ENCODE data around the gene CSF2RB. TPM values are rescaled to one million over a fixed set of nuclear protein-coding genes. Genes with fewer than 3 reads are reported as not detected.
"Not testable (repeated sequence)": the region's sequence is repeated elsewhere in the genome, so short reads cannot be mapped to it uniquely, and the experiment has no call there.

CSF2RB gene
- total RNA-seq, 1 donor from 2014 or later: 19.8 TPM

DNA sequence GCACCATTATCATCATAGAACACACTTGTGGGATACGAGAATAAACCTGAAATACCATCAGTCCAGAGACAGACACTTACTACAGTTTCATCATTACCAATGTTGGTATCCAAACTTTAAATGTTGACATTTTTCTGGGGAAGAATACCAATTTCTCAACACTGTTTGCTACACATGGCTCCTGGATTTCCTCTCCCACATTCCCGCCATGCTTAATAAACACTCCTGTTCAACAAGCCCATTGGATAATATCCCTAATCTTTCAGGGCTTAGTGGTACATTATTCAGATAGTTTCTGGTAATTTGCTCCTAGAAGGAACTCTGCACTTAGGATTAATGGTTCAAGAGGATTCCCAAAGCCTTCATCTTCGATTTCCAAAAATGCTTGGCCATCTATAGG lies 48.2 kb downstream of the CSF2RB start:
- DNase-seq (ENCODE audit: extremely low read depth, low read depth, low spot score): no peak

DNA sequence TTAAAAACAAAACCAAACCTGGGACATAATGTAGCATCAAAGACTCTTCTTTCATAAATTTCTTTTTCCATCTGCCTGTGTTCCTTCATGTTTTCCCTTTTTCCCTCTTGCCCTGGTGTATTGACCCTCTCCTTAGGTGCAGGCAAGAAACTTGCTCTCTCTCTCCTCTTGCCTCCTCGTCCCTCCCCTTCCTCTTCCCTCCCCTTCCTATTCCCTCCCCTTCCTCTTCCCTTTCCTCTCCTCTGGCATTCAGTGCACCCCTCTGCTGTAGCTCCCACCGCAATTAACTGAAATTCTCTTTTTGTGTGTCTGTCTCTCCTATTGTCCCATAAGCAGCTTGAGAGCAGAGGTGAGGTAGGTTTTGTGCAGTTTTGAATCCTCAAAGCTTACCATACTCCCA lies 49.9 kb downstream of the CSF2RB start:
- DNase-seq (ENCODE audit: extremely low read depth, low read depth, low spot score): no peak

DNA sequence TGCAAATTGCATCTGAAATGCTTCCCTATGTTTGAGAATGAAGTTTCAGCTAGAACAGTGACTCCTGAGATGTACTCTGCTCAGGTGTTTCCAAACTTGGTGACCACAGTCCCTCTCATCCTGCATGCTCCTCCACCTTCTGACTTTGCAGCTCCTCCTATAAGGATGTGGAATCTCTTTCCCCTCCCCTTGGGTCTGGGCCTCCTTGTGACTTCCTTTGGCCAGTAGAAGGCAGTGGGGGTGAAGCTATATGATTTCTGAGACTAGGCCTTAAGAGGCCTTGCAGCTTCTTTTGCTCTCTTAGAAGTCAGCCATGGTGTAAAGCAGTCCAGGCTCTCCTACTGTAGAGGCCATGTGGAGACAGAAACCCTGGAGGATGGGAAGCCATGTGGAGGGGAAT lies 50.7 kb downstream of the CSF2RB start:
- no peak for DNase-seq (ENCODE audit: extremely low read depth, low read depth, low spot score)

DNA sequence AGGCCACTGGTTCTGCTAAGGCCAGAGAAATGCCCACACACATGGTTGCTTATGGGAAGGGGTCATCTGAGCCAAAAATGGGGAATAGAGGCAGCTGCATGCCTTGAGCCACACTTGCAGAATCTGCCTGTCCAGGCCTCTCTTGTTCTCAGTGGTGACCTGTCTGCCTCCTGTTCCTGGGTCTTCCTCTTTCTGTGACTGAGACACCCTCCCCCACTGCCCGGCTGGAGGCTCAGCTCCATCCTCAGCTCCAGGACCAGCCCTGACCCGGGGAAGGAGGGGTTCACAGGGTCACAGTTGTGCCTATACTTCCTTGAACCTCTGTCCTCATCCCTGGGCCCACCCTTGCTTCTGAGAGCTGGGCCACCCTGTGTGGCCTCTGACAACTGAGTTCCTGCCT lies 52.3 kb downstream of the CSF2RB start:
- DNase-seq (ENCODE audit: extremely low read depth, low read depth, low spot score): no peak

DNA sequence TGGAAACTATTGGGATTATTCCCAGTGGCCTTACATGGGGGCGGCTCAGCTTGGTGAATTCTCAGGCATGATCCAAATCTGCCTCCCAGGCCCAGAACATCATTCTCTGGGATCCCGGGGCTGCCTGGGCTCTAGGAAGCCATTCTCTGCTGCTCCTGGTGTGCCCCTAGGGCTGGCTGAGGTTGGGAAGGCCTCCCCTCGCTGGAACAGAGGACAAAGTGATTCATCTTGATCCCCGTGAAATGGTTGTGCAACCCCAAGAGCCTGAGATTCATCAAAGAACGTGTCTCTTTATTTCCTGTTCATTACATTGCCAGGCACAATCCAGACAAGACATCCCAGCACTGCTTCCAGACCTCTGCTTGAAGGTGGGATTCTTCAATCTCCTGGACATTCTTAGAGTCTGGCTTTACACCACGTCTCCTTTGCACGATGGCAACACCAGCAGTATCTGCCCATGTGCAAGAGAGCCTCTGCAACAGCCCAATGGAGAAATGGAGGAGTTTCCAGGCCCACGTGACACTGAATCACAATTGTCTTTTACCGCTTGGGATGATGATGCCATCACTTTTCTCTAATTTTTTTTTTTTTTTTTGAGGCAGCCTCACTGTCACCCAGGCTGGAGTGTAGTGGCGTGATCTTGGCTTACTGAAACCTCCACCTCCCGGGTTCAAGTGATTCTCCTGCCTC lies 53.6 kb downstream of the CSF2RB start:
- no peak for DNase-seq (ENCODE audit: extremely low read depth, low read depth, low spot score)

DNA sequence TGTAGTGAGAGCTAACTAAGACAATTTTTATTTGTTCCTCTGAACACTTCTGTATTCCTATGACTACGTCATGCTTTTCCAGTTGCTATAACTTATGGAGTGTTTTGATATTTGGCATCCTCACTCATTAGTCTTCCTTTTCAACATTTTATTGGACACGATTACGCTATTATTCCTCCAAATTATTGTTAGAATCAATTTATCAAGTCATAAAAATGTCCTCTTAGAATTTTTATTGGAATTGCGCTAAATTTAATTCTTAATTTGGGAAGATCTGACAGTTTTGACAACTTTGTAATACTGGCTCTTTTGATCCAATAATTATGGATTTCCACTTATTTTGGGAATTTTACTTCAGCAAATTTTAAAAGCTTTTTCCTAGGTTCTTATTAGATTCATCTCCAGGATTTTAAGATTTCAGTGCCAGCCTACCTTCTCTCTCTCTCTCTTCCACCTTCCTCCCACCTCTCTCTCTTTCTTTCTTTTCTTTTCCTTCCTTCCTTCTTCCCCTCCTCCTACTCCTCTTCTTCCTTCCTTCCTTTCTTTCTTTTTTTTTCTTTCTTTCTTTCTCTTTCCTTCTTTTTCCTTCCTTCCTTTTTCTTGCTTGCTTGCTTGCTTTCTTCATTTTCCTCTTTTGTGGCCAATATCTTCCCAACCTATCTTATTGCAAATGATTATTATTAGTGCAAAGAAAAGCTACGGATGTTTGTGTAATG lies 55.0 kb downstream of the CSF2RB start:
- no peak for DNase-seq (ENCODE audit: extremely low read depth, low read depth, low spot score)

DNA sequence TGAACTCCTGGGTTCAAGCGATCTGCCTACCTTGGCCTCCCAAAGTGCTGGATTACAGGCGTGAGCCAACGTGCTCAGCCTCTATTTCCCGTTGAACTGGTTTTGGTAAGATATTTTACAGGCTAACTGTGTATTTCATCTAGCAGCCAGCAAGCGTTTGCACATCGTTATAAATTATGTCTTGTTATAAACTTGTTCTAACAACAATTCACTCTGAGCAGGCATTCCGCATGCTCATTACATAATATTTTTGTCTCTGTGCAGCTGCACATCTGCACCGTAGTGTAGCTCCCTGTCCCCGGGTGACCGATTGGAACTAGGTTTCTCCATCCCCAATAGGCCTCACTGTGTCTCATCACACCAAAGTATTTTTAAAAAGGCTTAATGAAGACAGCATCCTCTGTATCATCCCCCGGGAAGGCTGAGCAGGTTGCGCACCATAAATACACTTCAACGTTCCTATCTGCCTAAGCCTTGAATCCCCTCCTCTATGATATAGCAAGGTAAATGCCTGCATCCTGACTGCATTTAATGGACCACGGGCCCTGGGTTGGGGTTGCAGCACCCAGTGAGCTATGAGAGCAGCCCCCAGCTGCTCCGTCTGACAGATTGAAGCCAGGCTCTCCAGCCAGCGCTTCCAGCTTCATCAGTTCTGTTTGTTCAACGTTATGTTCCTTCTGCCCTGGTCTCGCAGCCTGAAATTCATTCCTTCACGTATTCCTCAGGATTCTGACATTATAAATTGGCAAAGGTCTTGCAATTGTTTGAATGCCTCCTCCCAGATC lies 58.1 kb downstream of the CSF2RB start:
- DNase-seq (ENCODE audit: extremely low read depth, low read depth, low spot score): no peak

DNA sequence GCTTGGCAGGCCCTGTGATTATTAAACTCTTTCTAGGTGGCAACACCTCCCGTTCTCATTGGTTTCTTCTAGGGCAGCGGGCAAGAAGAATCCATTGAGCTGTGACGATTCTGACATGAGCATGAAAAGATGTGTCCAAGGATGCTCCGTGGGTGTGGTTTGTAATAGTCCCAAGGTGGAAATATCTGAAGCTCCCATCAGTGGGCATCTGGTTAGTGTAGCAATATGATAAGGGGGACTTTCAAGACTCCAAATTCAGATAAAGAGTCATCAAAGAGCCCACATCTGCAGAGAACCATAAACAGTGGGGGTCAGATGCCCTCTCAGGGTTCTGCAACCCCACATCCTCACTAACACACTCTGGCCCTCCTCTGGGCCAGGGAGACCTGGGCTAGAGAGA lies 63.2 kb downstream of the CSF2RB start:
- no peak for DNase-seq (ENCODE audit: extremely low read depth, low read depth, low spot score)

DNA sequence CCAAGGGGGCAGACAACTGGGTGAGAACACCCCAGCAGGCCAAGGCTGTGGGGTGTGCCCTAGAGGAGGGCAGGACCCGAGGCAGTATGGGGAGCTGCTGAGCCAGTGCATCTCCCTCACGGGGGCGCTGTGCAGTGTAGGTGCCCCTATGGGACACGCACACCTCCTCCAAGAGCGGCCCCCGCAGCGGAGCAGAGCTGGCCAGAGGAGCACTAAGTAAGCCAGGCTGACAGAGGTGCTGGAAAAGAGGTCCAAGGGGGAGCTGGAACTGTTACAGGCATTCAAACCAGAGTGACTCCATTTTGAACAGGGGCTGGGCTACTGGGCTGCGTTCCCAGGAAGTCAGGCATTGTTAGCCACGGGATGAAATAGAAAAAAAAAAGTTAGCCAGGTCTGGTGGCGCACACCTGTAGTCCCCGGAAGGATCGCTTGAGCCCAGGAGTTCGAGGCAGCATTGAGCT lies 64.0 kb downstream of the CSF2RB start:
- DNase-seq (ENCODE audit: extremely low read depth, low read depth, low spot score): no peak

DNA sequence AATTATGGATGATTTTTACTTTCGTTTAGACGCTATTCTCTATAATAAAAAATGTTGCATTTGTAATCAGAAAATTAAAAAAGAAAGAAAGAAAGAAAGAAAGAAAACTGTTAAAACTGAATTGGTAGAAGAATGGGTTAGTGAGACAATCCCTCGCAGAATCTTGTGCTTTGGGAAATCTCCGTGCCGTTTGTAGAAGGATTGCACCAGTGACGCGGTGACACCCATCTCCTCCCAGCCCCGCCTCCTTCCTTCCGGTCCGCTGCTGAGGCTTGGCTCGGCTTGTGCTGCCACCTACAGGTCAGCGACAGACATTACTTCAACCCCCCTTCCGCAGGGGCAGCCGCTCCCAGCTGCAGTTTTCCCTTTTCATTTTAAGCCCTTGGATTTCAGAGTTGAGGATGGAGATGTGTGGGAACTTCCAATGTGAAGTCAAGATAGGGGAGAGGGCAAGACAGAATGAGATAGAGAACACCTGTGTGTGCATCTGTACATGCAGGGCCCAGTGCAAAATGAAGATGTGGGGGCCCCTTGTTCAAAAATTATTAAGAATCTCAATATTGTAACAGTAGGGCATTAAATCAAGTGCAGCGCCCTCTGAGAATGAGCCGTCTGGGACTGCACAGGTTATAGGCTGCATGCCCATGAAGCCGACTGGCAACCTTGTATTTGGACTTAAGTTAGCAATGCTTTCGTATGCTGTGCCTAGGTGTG lies 64.7 kb downstream of the CSF2RB start:
- DNase-seq (ENCODE audit: extremely low read depth, low read depth, low spot score): peak; percentile 29

DNA sequence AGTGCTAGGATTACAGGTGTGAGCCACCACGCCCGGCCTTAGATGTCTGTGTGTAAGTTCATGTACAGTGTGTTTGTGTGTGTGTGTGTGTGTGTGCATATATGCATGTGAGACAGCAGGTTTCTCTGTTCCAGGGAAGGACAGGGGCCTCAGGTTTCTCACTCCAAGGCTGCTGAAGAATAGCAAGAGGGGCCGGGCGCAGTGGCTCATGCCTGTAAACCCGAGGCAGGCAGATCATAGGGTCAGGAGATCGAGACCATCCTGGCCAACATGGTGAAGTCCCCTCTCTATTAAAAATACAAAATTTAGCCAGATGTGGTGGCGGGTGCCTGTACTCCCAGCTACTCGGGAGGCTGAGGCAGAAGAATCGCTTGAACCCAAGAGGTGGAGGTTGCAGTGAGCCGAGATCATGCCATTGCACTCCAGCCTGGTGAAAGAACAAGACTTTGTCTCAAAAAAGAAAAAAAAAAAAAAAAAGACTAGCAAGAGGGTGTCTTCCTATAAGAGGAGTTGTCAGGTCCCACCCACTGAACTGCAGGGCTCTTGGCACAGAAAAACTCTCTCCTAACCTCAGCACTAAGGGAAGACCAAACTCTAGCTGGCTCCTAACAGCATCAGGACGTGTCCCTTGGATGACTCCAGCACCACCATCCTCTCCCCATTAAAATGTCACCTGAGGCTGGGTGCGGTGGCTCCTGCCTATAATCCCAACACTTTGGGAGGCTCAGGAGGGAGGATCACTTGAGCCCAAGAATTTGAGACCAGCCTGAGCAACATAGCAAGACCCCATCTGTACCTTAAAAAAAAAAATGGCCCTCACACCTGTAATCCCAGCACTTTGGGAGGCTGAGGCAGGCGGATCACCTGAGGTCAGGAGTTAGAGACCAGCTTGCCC lies 65.8 kb downstream of the CSF2RB start:
- DNase-seq (ENCODE audit: extremely low read depth, low read depth, low spot score): no peak

DNA sequence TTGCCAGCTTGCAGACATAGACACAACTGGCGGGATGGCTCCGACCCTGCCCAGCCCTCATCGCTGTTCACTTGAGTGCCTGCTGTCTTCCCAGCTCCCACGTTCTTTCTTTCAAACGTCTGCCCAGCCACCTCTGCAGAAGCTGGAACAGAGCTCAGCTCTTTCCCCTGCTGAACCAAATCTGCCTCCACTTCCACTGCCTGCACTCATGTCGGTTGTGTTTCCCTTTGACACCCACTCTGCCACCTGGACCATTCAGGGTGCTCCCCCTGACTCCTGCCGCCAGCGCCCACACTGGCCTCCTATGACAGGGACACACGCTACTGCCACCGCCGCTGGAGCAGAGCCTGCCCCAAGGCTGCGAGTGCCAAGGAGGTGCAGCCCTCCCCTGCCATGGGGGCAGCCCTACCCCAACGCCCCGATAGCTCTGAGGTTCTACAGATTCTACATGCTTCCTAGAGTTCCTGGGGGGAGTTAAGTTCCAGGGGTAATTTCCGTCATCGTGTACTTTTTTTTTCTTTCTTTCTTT lies 67.9 kb downstream of the CSF2RB start:
- no peak for DNase-seq (ENCODE audit: extremely low read depth, low read depth, low spot score)

DNA sequence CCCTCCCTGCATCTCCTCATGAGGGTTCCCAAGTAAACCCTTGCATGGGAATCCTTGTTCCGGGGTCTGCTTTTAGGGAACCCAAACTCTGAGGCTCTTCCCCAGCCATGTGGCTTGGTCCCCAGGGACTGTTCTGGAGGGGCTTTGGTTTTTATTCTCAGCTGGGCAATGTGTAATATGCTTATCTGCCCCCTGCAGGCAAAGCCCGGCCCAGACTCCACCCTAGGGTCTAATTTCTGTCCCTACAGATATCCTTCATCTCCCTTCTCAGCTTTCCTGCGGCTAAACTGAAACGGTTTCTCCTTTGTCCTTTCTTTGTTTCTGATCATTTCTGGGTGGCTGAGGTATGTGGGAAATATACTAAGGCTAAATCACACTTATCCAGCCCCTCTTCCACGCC lies 68.7 kb downstream of the CSF2RB start:
- no peak for DNase-seq (ENCODE audit: extremely low read depth, low read depth, low spot score)

DNA sequence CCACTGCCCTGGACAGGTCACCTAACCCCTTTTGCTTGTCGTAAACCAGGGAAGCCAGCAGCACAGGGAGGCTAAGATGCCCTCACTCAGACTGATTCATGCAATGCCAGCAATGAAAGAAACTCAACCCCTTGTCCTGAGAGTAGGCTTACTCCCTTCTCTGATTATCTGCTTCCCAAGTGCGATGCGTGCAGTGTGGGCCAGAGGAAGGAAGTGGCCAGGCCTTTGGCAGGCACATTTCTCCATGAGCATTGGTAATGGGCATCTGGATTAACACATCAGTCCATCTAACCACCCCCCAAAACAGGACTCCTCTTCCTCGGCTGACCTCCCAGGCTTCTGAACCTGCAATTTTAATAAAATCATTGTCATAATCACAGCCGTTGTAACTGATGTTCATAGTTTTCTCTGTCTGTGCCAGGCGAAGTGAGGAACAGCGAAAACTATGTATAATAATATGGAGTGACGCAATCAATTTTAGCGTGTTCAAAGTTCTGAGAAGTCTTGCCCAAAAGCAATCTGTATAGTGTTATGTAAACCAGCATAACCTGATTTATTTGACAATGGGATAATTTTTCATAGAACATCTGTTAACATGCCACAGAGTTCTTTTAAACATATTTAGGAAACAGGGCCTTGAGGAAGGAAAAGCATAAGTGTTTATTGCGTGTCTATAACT lies 71.9 kb downstream of the CSF2RB start:
- no peak for DNase-seq (ENCODE audit: extremely low read depth, low read depth, low spot score)

DNA sequence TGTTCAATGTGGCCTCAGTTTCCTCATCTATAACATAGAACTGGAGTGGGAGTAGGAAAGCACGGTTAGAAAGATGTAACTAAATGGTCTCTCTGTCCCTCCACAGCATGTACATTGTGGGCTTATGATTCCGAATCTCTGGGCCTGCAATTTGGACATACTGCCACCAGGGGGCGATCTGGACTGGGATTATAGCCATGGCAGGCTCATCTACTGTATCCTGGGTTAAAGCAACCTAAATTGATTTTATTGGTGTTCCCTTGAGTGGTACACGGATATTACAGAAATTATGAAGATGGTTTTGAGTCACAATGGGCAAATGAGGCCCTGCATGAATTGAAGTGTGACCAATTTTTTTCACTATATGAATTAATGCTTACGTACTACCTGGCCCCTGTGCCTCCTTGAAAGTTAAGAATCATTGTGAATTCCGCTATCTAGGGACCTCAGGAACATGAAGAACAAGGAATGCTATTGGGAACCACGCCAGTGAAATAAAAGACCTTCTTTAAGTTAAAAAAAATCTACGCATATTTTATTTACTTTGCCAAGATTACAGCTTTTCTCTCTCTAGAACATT lies 72.9 kb downstream of the CSF2RB start:
- no peak for DNase-seq (ENCODE audit: extremely low read depth, low read depth, low spot score)

DNA sequence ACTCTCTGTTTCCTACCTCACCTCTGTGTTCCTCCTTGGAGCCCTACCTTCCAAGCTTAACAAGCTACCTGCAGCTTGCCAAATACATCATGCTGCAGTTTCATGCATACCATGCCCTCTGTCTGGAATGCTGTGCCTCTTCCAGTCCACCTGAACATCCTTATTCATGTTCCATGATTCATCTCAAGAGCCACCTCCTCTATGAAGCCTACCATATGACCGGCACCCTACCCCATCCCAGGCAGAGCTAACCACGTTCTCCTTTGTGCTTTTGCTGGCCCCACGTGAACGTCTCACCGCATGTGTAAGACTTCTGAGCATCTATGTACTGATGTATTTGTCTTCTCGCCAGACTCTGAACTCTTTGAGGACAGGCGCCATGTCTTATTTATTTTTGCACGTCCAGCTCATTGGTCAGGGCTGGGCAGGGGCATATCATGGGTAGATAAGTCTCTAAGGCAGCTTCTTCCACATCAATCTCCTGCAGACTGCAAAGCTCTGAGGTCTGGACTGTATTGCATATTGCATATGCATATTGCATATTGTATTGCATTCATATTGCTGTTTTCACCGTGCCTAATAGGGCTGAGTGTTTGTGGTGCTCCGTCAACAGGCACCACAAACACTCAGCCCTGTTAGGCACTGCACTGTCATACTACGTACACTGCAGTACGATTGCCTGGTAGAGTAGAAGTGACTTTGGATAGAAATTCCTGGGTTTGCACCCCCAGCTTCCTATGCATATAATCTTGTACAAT lies 74.8 kb downstream of the CSF2RB start:
- no peak for DNase-seq (ENCODE audit: extremely low read depth, low read depth, low spot score)

DNA sequence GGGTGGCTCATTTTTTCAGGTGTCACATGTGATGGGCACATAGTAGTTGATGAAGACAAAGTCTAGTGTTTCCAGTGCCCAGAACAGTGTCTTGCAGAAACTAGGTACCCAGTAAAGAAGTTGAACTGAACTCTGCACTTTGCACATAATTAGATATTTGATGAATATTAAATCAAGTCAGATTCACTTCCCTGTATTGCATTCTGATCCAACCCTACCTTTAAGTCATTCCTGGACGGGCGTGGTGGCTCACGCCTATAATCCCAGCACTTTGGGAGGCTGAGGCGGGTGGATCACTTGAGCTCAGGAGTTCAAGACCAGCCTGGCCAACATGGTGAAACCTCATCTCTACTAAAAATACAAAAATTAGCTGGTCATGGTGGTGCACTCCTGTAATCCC lies 75.6 kb downstream of the CSF2RB start:
- DNase-seq (ENCODE audit: extremely low read depth, low read depth, low spot score): not testable (repeated sequence)

All from glomerular endothelial cell (primary cell).